ENCODE results near the gene MAFG. TPM values are rescaled to one million over a fixed set of nuclear protein-coding genes. Genes with fewer than 3 reads are reported as not detected.

Gene MAFG
- total and polyA plus RNA-seq, 4 donors: 11.9 to 33.3 (median 23.3) TPM

GRCh38 chr17:81947189-81947588 is 19.7 kb upstream of the MAFG start, which contains the start of gene MYADML2:
TSS of gene MYADML2 (minus strand) at chr17:81947233. CDS start at chr17:81941741, 5,492 bp downstream.
- Histone ChIP-seq H3K9me3 (ENCODE audit: control insufficient read depth in 4 of 4, insufficient read depth in 3 of 4, low read length in 3 of 4) (no peaks in the 10 kb centered on the region), H3K4me1 (ENCODE audit: control insufficient read depth in 5 of 5, insufficient read depth in 5 of 5, low read length in 5 of 5) (no peaks in the 10 kb centered on the region), H3K4me3 (no peak within 1 kb of the TSS), H3K9ac (ENCODE audit: insufficient read depth in 1 of 2, low read length in 2 of 2) (no peak within 1 kb of the TSS), H3K36me3 (ENCODE audit: control insufficient read depth in 4 of 4, insufficient read depth in 4 of 4, low read length in 4 of 4) (no peaks in the 10 kb centered on the region), H3K27ac (ENCODE audit: low read depth in 1 of 2, low read length in 1 of 2) (no peak within 1 kb of the TSS), H3K27me3 (ENCODE audit: control insufficient read depth in 3 of 3, insufficient read depth in 3 of 3, low read length in 2 of 3) (peaks cover 0 to 4% (median 0%) of the 10 kb centered on the region in 3 donors)
- 88 to 93% methylated on average over 13 of the region's 13 CpGs for WGBS, 2 donors
- ATAC-seq (ENCODE audit: insufficient read depth, low FRiP score) (no peak), DNase-seq (no peak)
- no peak for TF ChIP-seq CTCF (IDR thresholded peaks at IDR 0.05; ENCODE audit: control extremely low read depth, extremely low read depth)

- Histone ChIP-seq H3K27ac (ENCODE audit: low read depth in 1 of 2, low read length in 1 of 2) (no peak overlapping the region), H3K9me3 (ENCODE audit: control insufficient read depth in 4 of 4, insufficient read depth in 3 of 4, low read length in 3 of 4) (no peaks in the 10 kb centered on the region), H3K9ac (ENCODE audit: insufficient read depth in 1 of 2, low read length in 2 of 2) (no peak overlapping the region), H3K4me1 (ENCODE audit: control insufficient read depth in 5 of 5, insufficient read depth in 5 of 5, low read length in 5 of 5) (peaks cover 0 to 2% (median 0%) of the 10 kb centered on the region in 5 donors), H3K36me3 (ENCODE audit: control insufficient read depth in 4 of 4, insufficient read depth in 4 of 4, low read length in 4 of 4) (no peaks in the 10 kb centered on the region), H3K4me3 (no peak overlapping the region), H3K27me3 (ENCODE audit: control insufficient read depth in 3 of 3, insufficient read depth in 3 of 3, low read length in 2 of 3) (peaks cover 0 to 6% (median 3%) of the 10 kb centered on the region in 3 donors)
- DNase-seq: no peak
- TF ChIP-seq CTCF (IDR thresholded peaks at IDR 0.05; ENCODE audit: control extremely low read depth, extremely low read depth): no peak
- no peak for ATAC-seq (ENCODE audit: insufficient read depth, low FRiP score)
- WGBS, 2 donors: 84 to 85% methylated on average over 9 of the region's 9 CpGs
Observed at GRCh38 chr17:81944858-81945257, 17.3 kb upstream of the MAFG start.

- Histone ChIP-seq H3K9me3 (ENCODE audit: control insufficient read depth in 4 of 4, insufficient read depth in 3 of 4, low read length in 3 of 4) (no peaks in the 10 kb centered on the region), H3K36me3 (ENCODE audit: control insufficient read depth in 4 of 4, insufficient read depth in 4 of 4, low read length in 4 of 4) (no peaks in the 10 kb centered on the region), H3K4me3 (no peak overlapping the region), H3K27me3 (ENCODE audit: control insufficient read depth in 3 of 3, insufficient read depth in 3 of 3, low read length in 2 of 3) (peaks cover 0 to 6% (median 3%) of the 10 kb centered on the region in 3 donors), H3K9ac (ENCODE audit: insufficient read depth in 1 of 2, low read length in 2 of 2) (no peak overlapping the region), H3K4me1 (ENCODE audit: control insufficient read depth in 5 of 5, insufficient read depth in 5 of 5, low read length in 5 of 5) (peaks cover 0 to 2% (median 0%) of the 10 kb centered on the region in 5 donors), H3K27ac (ENCODE audit: low read depth in 1 of 2, low read length in 1 of 2) (peak overlapping the region in 1 of 2 donors; percentile 52)
- WGBS, 2 donors: 45 to 55% methylated on average over 11 to 12 of the region's 12 CpGs
- no peak for ATAC-seq (ENCODE audit: insufficient read depth, low FRiP score)
- no peak for TF ChIP-seq CTCF (IDR thresholded peaks at IDR 0.05; ENCODE audit: control extremely low read depth, extremely low read depth)
- DNase-seq: no peak
Observed at GRCh38 chr17:81942167-81942553, 14.6 kb upstream of the MAFG start.
